Hepatocyte (in vitro differentiated cells): ENCODE results near the gene ASAP2.

ENCODE experiments used
- EZH2 ChIP-seq: fragments of 200-600 bp; sonication (generic); IDR thresholded peaks from 2 replicates; pipeline ENCODE4 v1.6.1; 2016; ENCODE audit warnings: antibody characterized with exemption, mild to moderate bottlenecking, borderline replicate concordance
- EZH2phosphoT487 ChIP-seq: fragments of 200-600 bp; sonication (generic); IDR thresholded peaks from one replicate; pipeline ENCODE4 v1.6.1; 2018; ENCODE audit warnings: antibody characterized with exemption, mild to moderate bottlenecking, low read depth, moderate library complexity; ENCODE audit not compliant: unreplicated experiment, severe bottlenecking
- TF ChIP-seq, protein P1 (sequence below): fragments of 200-600 bp; sonication (generic); IDR thresholded peaks from 2 replicates; pipeline ENCODE4 v1.5.1; 2016; ENCODE audit warnings: antibody characterized with exemption, mild to moderate bottlenecking; ENCODE audit not compliant: poor library complexity

DNA sequence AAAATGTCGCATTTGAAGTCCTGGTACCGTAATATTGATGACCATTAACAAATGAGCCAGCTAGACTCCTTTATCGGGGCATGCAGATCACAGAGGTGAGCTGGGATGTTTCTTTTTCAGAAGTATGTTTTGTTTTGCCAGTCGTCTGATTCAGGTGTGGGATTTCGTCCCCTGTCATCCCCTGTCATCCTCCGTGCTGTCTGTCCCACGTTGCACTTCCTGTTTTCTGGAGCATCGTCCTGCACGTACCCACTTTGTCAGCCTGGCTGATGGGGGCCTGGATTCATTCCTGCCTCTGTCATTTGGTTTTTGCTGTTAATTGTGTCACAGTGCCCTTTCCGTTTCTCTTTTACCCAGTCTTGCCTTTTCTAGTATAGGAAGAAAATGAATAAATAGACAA, 72.8 kb downstream of the ASAP2 start:
- TF ChIP-seq, protein P1, sequence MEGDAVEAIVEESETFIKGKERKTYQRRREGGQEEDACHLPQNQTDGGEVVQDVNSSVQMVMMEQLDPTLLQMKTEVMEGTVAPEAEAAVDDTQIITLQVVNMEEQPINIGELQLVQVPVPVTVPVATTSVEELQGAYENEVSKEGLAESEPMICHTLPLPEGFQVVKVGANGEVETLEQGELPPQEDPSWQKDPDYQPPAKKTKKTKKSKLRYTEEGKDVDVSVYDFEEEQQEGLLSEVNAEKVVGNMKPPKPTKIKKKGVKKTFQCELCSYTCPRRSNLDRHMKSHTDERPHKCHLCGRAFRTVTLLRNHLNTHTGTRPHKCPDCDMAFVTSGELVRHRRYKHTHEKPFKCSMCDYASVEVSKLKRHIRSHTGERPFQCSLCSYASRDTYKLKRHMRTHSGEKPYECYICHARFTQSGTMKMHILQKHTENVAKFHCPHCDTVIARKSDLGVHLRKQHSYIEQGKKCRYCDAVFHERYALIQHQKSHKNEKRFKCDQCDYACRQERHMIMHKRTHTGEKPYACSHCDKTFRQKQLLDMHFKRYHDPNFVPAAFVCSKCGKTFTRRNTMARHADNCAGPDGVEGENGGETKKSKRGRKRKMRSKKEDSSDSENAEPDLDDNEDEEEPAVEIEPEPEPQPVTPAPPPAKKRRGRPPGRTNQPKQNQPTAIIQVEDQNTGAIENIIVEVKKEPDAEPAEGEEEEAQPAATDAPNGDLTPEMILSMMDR, result no peak
- TF ChIP-seq EZH2 (no peak), EZH2phosphoT487 (no peak)
